MM.1S (cell line): ENCODE results near the gene CBLB.

Experiments
- CTCF ChIP-seq: fragments of 300-600 bp; sonication (generic); IDR thresholded peaks from 2 replicates; pipeline ENCODE4 v1.5.1; 2016; ENCODE audit warnings: antibody characterized with exemption, low read length, mixed read lengths
- EZH2phosphoT487 ChIP-seq: fragments of 300-600 bp; sonication (generic); IDR thresholded peaks from 2 replicates; pipeline ENCODE4 v1.6.1; 2018; ENCODE audit warnings: antibody characterized with exemption, low read length

GRCh38 chr3:105639131-105639530 is 229.7 kb downstream of the CBLB start:
- TF ChIP-seq CTCF (no peak), EZH2phosphoT487 (no peak)
